ENCODE measurements around the gene SPRY4.
A peak's percentile ranks its signal among the peaks of the same experiment; 100 is the strongest.
"Not testable (repeated sequence)": the region's sequence is repeated elsewhere in the genome, so short reads cannot be mapped to it uniquely, and the experiment has no call there.

SPRY4 gene

GRCh38 chr5:142324871-142325724 is at the start of gene SPRY4:
Gene SPRY4, minus strand, starts transcription at chr5:142325021. Its CDS starts 9,913 bp downstream, at chr5:142315108.
- peak; percentile 92 for DNase-seq

GRCh38 chr5:142368529-142368928 is 43.7 kb upstream of the SPRY4 start:
- DNase-seq, result no peak

DNA sequence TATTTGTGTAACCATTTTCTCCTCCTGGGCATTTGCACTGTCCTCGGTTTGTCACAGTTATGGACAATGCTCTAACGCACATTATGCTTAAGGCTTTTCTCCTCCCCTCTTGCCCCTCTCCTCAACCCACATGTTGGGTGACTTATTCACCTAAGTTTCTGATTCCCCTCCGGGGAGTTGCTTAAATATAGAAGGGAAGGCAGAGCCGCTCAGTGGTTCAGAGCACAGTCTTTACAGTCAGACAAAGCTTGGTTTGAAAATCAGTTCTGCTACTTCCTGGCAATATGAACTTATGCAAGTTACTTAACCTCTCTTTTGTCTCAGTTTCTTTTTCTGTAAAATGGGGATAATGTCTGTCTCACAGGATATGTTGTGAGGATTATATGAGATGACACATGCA is 41.2 kb upstream of the SPRY4 start:
- no peak for DNase-seq

GRCh38 chr5:142364251-142365145 is 39.7 kb upstream of the SPRY4 start:
- DNase-seq, result no peak

- no peak for DNase-seq
Observed at GRCh38 chr5:142363619-142363963, 38.8 kb upstream of the SPRY4 start.

GRCh38 chr5:142362193-142362592 is 37.4 kb upstream of the SPRY4 start:
- DNase-seq, result not testable (repeated sequence)

DNA sequence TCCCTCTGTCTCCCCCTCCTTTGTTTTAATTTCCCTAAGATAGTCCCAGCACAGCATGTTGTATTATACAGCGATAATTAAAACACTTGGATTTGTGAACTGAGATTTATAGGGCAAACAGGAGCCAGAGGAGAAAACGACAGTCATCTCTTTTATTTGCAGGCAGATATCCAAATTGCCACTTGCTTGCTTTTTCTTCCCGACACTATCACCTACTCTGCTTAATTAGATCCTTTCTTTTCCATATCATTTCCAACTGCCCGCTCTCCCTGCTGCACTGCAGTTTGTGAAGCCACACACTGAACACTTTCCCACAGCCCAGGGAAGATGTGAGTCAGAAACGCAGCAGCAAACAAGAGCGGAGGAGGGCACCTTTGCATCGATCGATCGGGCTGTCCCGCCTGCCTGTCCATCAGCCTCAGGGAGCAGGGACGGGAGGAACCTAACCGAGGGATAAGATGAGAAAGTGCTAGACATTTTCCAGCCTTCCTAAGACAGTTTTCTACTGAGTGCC is 35.8 kb upstream of the SPRY4 start:
- peak; percentile 22 for DNase-seq

DNA sequence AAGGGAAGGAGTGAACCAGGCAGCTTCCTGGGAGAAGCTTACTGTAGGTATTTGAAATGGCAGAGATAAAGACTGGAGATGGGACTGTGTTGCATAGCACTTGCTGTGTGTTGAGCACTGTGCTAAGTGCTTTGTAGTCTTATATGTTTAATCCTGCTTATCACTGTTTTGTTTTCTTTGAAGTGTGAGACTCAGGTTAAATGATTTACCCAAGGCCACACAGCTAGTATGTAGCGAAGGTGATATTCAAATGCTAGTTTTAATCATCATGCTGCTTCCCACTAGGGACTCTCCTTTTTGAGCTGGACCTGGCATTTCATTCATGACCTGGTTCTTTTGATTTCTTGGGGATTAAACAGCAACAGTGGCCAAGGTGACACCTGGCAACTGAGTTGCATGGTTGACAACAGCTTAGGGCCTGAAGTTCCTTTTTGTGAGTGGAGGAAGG is 35.3 kb upstream of the SPRY4 start:
- DNase-seq, result no peak

GRCh38 chr5:142358648-142359047 is 33.8 kb upstream of the SPRY4 start:
- no peak for DNase-seq

GRCh38 chr5:142358121-142358520 is 33.3 kb upstream of the SPRY4 start:
- no peak for DNase-seq

DNA sequence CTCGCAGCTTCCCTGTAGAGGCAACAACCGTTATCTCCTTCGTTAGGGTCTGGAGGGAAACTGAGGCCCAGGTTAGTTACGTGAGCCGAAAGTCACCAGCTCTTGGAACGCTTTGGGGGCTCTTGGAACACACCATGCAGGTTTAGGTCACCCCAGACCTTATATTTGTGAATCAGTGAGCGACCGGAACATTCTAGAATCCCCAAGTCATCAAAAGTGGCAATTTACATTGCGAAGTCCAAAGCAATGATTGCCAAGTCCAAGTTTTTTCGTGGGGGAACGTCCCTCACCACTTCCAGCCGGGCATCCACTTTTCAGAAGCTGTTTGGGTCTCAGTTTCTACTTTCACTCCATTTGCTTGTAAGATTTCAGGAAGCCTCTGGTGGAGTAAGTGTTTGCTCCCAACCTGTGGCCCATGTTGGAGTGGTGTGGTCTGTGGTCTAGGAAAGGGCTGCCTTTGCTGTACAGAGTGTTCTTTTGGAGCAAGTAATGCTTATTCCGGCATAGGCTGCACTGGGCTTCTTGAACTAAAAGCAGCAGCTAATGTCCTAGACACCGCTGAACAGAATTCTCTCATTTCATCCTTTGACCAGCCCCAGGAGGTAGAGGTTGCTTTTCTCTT is 32.8 kb upstream of the SPRY4 start:
- DNase-seq, result peak; percentile 21

GRCh38 chr5:142356716-142357468 is 32.1 kb upstream of the SPRY4 start:
- peak; percentile 92 for DNase-seq

- DNase-seq, result no peak
Observed at GRCh38 chr5:142356349-142356715, 31.5 kb upstream of the SPRY4 start.

GRCh38 chr5:142353071-142353472 is 28.3 kb upstream of the SPRY4 start:
- no peak for DNase-seq

- no peak for DNase-seq
Observed at GRCh38 chr5:142350021-142350420, 25.2 kb upstream of the SPRY4 start.

GRCh38 chr5:142346706-142347105 is 21.9 kb upstream of the SPRY4 start:
- DNase-seq, result no peak

DNA sequence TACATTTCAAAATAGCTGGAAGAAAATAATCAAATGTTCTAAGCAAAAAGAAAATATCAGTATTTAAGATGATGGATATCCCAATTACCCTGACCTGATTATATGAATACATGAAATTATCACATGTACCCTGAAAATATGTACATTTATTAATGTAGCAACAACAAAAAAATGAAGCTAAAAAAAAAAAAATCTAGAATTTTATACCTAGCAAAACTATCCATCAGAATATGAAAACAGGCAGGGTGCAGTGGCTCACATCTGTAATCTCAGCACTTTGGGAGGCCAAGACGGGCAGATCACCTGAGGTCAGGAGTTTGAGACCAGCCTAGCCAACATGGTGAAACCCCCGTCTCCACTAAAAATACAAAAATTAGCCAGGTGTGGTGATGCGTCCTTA is 20.1 kb upstream of the SPRY4 start:
- DNase-seq, result not testable (repeated sequence)

GRCh38 chr5:142343531-142343930 is 18.7 kb upstream of the SPRY4 start:
- DNase-seq, result no peak

DNA sequence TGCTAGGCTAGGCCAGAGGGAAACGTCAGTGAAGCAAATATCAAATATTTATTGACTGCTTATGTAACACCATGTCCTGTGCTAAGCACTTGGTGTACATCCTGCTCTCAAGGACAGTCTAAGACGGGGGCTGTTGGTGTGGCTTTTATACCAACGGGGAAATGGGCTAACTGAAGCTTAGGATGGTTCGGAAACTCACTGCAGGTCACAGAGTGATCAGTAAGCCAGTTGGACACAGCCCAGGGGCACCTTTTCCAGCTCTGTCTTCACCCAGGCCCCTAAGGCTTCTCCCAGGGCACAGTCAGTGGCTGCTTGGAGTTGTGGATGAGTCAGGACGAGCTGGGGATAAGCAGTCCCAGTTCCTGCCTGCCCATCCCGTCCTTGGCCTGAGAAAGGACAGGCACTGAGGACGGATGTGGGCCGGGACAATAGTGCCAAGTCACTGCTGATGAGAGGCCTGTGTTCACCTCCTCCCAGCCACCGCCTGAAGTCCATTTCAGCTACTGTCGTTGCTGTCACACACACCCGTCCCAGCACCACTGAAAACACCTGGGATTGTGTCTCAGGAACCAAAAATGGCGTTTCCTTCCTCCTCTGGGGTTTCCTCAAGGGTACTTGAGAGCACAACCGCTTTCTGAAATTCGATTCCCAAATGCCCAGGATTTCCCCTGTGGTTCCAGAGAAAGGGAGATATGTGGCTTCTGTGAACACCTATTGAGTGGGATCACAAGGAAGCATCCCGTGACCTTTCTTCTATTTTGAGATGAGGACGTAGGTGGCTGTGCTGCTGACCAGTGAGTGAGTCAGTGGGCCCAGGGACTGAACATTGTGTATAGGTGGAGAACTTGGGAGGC is 17.5 kb upstream of the SPRY4 start:
- no peak for DNase-seq

DNA sequence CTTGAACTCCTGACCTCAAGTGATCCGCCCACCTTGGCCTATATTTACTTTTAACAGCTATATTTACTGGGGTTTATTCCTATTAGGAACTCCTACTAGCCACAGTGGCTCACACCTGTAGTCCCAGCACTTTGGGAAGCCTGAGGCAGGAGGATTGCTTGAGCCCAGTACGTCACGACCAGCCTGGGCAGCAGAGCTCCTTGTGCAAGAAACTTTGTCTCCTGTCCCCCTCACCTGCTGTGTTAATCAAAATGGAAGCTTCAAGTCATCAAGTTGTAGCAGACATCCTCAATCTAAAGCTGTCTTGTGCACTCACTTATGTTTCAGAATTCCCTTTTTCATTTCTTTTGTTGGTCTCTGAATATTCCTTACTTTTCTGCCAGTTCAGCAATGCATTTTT is 15.0 kb upstream of the SPRY4 start:
- DNase-seq, result no peak

GRCh38 chr5:142334538-142334937 is 9.7 kb upstream of the SPRY4 start:
- no peak for DNase-seq

All from stimulated activated CD4-positive, alpha-beta T cell treated with anti-CD3 and anti-CD28 coated beads, Interleukin-15, amount 100 ng/mL, for 24 hours (primary cell).